PFSK-1 (cell line): Measurements from ENCODE around the gene PLCXD1.

Experiments used
- POLR2AphosphoS5 ChIP-seq: IDR thresholded peaks from 2 replicates; pipeline ENCODE4 v1.6.1; 2012; ENCODE audit warnings: low read depth, mild to moderate bottlenecking, control low read depth, low read length, moderate library complexity
- TAF1 ChIP-seq: IDR thresholded peaks from 2 replicates; pipeline ENCODE4 v1.6.1; 2012; ENCODE audit warnings: low read length, control low read depth, borderline replicate concordance; ENCODE audit not compliant: insufficient read depth

DNA sequence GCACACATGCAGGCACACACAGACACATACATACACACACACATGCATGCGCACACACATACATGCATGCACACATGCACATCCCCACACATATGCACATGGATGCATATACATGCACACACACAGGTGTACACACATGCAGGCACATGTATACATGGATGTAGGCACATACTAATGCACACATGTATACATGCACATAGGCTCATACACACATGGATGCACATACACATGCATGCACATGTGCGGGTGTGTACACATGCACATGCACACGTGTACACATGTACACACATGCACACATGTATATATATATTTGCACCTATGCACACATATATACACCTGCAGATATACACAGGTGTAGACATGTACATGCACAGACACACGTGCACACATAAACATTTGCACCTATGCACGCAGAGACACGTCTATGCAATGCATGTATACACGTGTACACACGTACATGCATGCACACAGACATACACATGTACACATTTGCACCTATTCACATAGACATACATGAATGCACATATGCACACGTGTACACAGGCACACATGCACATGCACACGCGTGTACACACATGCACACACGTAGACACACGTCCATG, 4.0 kb downstream of the PLCXD1 start:
- no peak for TF ChIP-seq POLR2AphosphoS5
- no peak for TF ChIP-seq TAF1
